HepG2 (cell line): ENCODE results near the gene SNX9. TPM values are rescaled to one million over a fixed set of nuclear protein-coding genes. Genes with fewer than 3 reads are reported as not detected.
A peak's percentile ranks its signal among the peaks of the same experiment; 100 is the strongest.

Source experiments
- FLYWCH1 ChIP-seq: sonication (generic); formaldehyde crosslinking; IDR thresholded peaks from 2 replicates; pipeline ENCODE4 v1.8.1; 2023; ENCODE audit warnings: mild to moderate bottlenecking, missing genetic modification reagents
- MYC ChIP-seq: sonication (generic); formaldehyde crosslinking; IDR thresholded peaks from 2 replicates; pipeline ENCODE4 v1.9.0; 2021; ENCODE audit warnings: missing genetic modification reagents, borderline replicate concordance
- PAWR ChIP-seq: sonication (generic); formaldehyde crosslinking; IDR thresholded peaks from 2 replicates; pipeline ENCODE4 v1.4.0; 2020; ENCODE audit warnings: missing genetic modification reagents, mild to moderate bottlenecking, borderline replicate concordance
- PHF20 ChIP-seq: sonication (generic); formaldehyde crosslinking; IDR thresholded peaks from 2 replicates; pipeline ENCODE4 v1.5.0; 2020; ENCODE audit warnings: mild to moderate bottlenecking, missing genetic modification reagents
- SIN3A ChIP-seq: IDR thresholded peaks from 2 replicates; pipeline ENCODE4 v1.6.1; 2011; ENCODE audit warnings: low read depth, mild to moderate bottlenecking, control low read depth, low read length, borderline replicate concordance
- SNAI1 ChIP-seq: sonication (generic); formaldehyde crosslinking; IDR thresholded peaks from 2 replicates; pipeline ENCODE4 v1.5.0; 2020; ENCODE audit warnings: mild to moderate bottlenecking, missing genetic modification reagents, borderline replicate concordance
- SOX13 ChIP-seq, 3 experiments: fragments of 450-650 bp in 1 of 3; sonication (generic) in 1 of 3; formaldehyde crosslinking in 1 of 3; IDR thresholded peaks in 2 of 3; conservative IDR thresholded peaks in 1 of 3; 2 replicates each; pipeline versions ENCODE4 v1.5.0 to v1.6.1; 2016 to 2020; ENCODE audit warnings: antibody characterized with exemption in 1 of 3, mild to moderate bottlenecking in 1 of 3, missing compliant biosample characterization in 1 of 3, missing genetic modification reagents in 1 of 3, moderate library complexity in 1 of 3
- TAF15 ChIP-seq: fragments of 200-400 bp; formaldehyde crosslinking; IDR thresholded peaks from one replicate; pipeline ENCODE4 v1.6.1; 2018; ENCODE audit warnings: mild to moderate bottlenecking, low read depth, low read length; ENCODE audit not compliant: poor library complexity, severe bottlenecking
- TEAD3 ChIP-seq: optimal IDR thresholded peaks from 2 replicates; pipeline ENCODE3; 2016; ENCODE audit warnings: borderline replicate concordance
- ZBTB10 ChIP-seq: sonication (generic); formaldehyde crosslinking; IDR thresholded peaks from 2 replicates; pipeline ENCODE4 v1.4.0; 2020; ENCODE audit warnings: missing genetic modification reagents, borderline replicate concordance
- ZFP36 ChIP-seq: fragments of 150-350 bp; IDR thresholded peaks from 2 replicates; pipeline ENCODE4 v1.6.1; 2018; ENCODE audit warnings: borderline replicate concordance, low read length, low read depth; ENCODE audit not compliant: partially characterized antibody
- ZNF331 ChIP-seq: sonication (generic); formaldehyde crosslinking; IDR thresholded peaks from 2 replicates; pipeline ENCODE4 v1.4.0; 2020; ENCODE audit warnings: missing genetic modification reagents
- ZNF589 ChIP-seq: sonication (generic); formaldehyde crosslinking; conservative IDR thresholded peaks from 2 replicates; pipeline ENCODE4 v1.8.0; 2022; ENCODE audit warnings: mild to moderate bottlenecking, moderate library complexity, missing genetic modification reagents
- ZNF709 ChIP-seq: sonication (generic); formaldehyde crosslinking; IDR thresholded peaks from 2 replicates; pipeline ENCODE4 v1.5.0; 2020; ENCODE audit warnings: mild to moderate bottlenecking, missing genetic modification reagents
- ZNF713 ChIP-seq: sonication (generic); formaldehyde crosslinking; IDR thresholded peaks from 2 replicates; pipeline ENCODE4 v1.4.0; 2020; ENCODE audit warnings: mild to moderate bottlenecking, missing genetic modification reagents
- ZNF747 ChIP-seq: sonication (generic); formaldehyde crosslinking; IDR thresholded peaks from 2 replicates; pipeline ENCODE4 v1.8.1; 2023; ENCODE audit warnings: missing genetic modification reagents, mild to moderate bottlenecking, borderline replicate concordance
- ZNF773 ChIP-seq: sonication (generic); formaldehyde crosslinking; IDR thresholded peaks from 2 replicates; pipeline ENCODE4 v1.4.0; 2020; ENCODE audit warnings: missing genetic modification reagents, borderline replicate concordance
- polyA plus RNA-seq, 8 experiments: library from polyadenylated mRNA; depleted of rRNA in 3 of 8; stranded (reverse) in 7 of 8; unstranded in 1 of 8; fragments of >200 nt; fragmentation: Illumina TruSeq in 4 of 8; extraction: Trizol in 4 of 8; gene quantifications; 2 replicates each; pipeline versions ENCODE4 v1.2.1 to v1.2.3, GENCODE V29; 2011 to 2016; ENCODE audit warnings: low read depth in 4 of 8, missing spikeins in 1 of 8, mixed read lengths in 1 of 8; ENCODE audit not compliant: insufficient read depth in 1 of 8
- total RNA-seq, 5 experiments: library from RNA; depleted of rRNA; stranded (reverse); fragments of >200 nt; fragmentation: Illumina TruSeq; extraction: Trizol; gene quantifications; 2 replicates each; pipeline ENCODE4 v1.2.3, GENCODE V29; 2016; ENCODE audit warnings: low read depth in 1 of 5
- TF ChIP-seq, protein P1 (sequence below): sonication (generic); formaldehyde crosslinking; IDR thresholded peaks from 2 replicates; pipeline ENCODE4 v1.5.1; 2020; ENCODE audit warnings: missing genetic modification reagents, mild to moderate bottlenecking, borderline replicate concordance
- TF ChIP-seq, protein P2 (sequence below): sonication (generic); formaldehyde crosslinking; IDR thresholded peaks from 2 replicates; pipeline ENCODE4 v1.5.1; 2020; ENCODE audit warnings: missing genetic modification reagents, mild to moderate bottlenecking, borderline replicate concordance

Gene SNX9
- total and polyA plus RNA-seq, 2 of the 13 experiments (the other 11 are each of a cell fraction or from before 2014, with no cell fraction given) = 21.9 to 36.0 TPM

GRCh38 chr6:157981395-157982101 lies 158.5 kb downstream of the SNX9 start, which contains the start of gene SYNJ2 (continued):
- TF ChIP-seq ZBTB10 (CRISPR knock-in tag) = peak; percentile 39
- peak; percentile 93 for TF ChIP-seq ZNF709 (CRISPR knock-in tag)
- TF ChIP-seq, protein P1, sequence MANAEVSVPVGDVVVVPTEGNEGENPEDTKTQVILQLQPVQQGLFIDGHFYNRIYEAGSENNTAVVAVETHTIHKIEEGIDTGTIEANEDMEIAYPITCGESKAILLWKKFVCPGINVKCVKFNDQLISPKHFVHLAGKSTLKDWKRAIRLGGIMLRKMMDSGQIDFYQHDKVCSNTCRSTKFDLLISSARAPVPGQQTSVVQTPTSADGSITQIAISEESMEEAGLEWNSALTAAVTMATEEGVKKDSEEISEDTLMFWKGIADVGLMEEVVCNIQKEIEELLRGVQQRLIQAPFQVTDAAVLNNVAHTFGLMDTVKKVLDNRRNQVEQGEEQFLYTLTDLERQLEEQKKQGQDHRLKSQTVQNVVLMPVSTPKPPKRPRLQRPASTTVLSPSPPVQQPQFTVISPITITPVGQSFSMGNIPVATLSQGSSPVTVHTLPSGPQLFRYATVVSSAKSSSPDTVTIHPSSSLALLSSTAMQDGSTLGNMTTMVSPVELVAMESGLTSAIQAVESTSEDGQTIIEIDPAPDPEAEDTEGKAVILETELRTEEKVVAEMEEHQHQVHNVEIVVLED (CRISPR knock-in tag) = peak; percentile 51; the same call in 1 of the 2 replicates
- TF ChIP-seq ZNF589 (CRISPR knock-in tag) = peak; percentile 87; the same call in 1 of the 2 replicates
- no peak for TF ChIP-seq FLYWCH1 (CRISPR knock-in tag)
- TF ChIP-seq ZNF331 (CRISPR knock-in tag) = peak; percentile 41; the same call in 1 of the 2 replicates
- no peak for TF ChIP-seq ZNF773
- TF ChIP-seq SOX13 (IDR thresholded peaks at IDR 0.05) = no peak; the same call in 1 of the 2 replicates
- TF ChIP-seq SOX13 (CRISPR knock-in tag; conservative IDR thresholded peaks at IDR 0.05 in 1 of 2, IDR thresholded peaks at IDR 0.05 in 1 of 2) = peak in 1 of 2 experiments; percentile 49; a peak in 1 of 4 replicates
- TF ChIP-seq ZNF713 (CRISPR knock-in tag) = 0 out of 2 replicates have a peak, but pooled peaks have one; percentile 4
- TF ChIP-seq ZNF747 (CRISPR knock-in tag) = peak; percentile 27; the same call in 1 of the 2 replicates
- TF ChIP-seq PAWR = no peak
- TF ChIP-seq MYC (CRISPR knock-in tag) = peak; percentile 57
- peak; percentile 96 for TF ChIP-seq TEAD3 (CRISPR knock-in tag)
- TF ChIP-seq, protein P2, sequence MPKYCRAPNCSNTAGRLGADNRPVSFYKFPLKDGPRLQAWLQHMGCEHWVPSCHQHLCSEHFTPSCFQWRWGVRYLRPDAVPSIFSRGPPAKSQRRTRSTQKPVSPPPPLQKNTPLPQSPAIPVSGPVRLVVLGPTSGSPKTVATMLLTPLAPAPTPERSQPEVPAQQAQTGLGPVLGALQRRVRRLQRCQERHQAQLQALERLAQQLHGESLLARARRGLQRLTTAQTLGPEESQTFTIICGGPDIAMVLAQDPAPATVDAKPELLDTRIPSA (CRISPR knock-in tag) = 0 out of 2 replicates have a peak, but pooled peaks have one; percentile 16
- TF ChIP-seq TAF15 = peak; percentile 62
- peak; percentile 37; the same call in 1 of the 2 replicates for TF ChIP-seq PHF20
- no peak for TF ChIP-seq ZFP36
- peak; percentile 15; the same call in 1 of the 2 replicates for TF ChIP-seq SIN3A
- peak; percentile 26; the same call in 1 of the 2 replicates for TF ChIP-seq SNAI1
